Measurements from ENCODE around the gene GABRR1.

The GABRR1 gene

DNA sequence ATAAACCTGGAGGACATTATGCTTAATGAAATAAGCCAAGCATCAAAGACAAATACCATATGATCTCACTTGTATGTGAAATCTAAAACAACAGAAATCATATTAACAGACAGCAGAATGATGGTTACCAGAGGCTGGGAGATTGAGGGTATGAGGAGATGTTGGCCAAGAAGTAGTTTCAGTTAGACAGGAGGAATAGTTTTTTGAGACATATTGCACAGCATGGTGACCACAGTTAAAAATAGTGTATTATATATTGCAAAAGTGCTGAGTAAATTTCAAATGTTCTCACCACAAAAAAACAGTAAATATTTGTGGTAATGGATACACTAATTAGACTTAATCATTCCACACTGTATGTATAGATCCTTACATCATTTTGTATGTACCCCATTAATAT lies 1.8 kb downstream of the GABRR1 start:
- no peaks in the 10 kb centered on the region for H3K4me1 ChIP-seq (ENCODE audit: control insufficient read depth, low read length)
- no peaks in the 10 kb centered on the region for H3K36me3 ChIP-seq (ENCODE audit: control insufficient read depth, low read length)
- no peaks in the 10 kb centered on the region for H3K9me2 ChIP-seq (replicated peaks; ENCODE audit: control insufficient read depth, low read length)
- peaks cover 43% of the 10 kb centered on the region for H3K27me3 ChIP-seq (ENCODE audit: control insufficient read depth, low read length)
- no peak overlapping the region for H3K4me3 ChIP-seq (ENCODE audit: low read length)
- TF ChIP-seq, protein P1, sequence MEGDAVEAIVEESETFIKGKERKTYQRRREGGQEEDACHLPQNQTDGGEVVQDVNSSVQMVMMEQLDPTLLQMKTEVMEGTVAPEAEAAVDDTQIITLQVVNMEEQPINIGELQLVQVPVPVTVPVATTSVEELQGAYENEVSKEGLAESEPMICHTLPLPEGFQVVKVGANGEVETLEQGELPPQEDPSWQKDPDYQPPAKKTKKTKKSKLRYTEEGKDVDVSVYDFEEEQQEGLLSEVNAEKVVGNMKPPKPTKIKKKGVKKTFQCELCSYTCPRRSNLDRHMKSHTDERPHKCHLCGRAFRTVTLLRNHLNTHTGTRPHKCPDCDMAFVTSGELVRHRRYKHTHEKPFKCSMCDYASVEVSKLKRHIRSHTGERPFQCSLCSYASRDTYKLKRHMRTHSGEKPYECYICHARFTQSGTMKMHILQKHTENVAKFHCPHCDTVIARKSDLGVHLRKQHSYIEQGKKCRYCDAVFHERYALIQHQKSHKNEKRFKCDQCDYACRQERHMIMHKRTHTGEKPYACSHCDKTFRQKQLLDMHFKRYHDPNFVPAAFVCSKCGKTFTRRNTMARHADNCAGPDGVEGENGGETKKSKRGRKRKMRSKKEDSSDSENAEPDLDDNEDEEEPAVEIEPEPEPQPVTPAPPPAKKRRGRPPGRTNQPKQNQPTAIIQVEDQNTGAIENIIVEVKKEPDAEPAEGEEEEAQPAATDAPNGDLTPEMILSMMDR (IDR thresholded peaks at IDR 0.05; ENCODE audit: low read depth, low read length, poor library complexity, severe bottlenecking) = no peak
- TF ChIP-seq EZH2phosphoT487 (IDR thresholded peaks at IDR 0.05; ENCODE audit: borderline replicate concordance, low read length) = no peak
- H3K9me3 ChIP-seq (ENCODE audit: control insufficient read depth, insufficient read depth, low read length) = no peaks in the 10 kb centered on the region
- H3K79me2 ChIP-seq (ENCODE audit: control insufficient read depth, low read length) = no peaks in the 10 kb centered on the region
- H3F3A ChIP-seq (ENCODE audit: control insufficient read depth, insufficient read depth) = no peaks in the 10 kb centered on the region
- no peaks in the 10 kb centered on the region for H4K20me1 ChIP-seq (ENCODE audit: control insufficient read depth, insufficient read depth, low read depth, low read length)
- no peak overlapping the region for H3K27ac ChIP-seq (ENCODE audit: low read depth, low read length)
- H3K4me2 ChIP-seq (ENCODE audit: low read length) = no peak overlapping the region

- Histone ChIP-seq H3K27me3 (ENCODE audit: control insufficient read depth, low read length) (peaks cover 43% of the 10 kb centered on the region), H3F3A (ENCODE audit: control insufficient read depth, insufficient read depth) (no peaks in the 10 kb centered on the region), H4K20me1 (ENCODE audit: control insufficient read depth, insufficient read depth, low read depth, low read length) (no peaks in the 10 kb centered on the region), H3K36me3 (ENCODE audit: control insufficient read depth, low read length) (no peaks in the 10 kb centered on the region), H3K4me2 (ENCODE audit: low read length) (no peak overlapping the region), H3K9me2 (replicated peaks; ENCODE audit: control insufficient read depth, low read length) (no peaks in the 10 kb centered on the region), H3K9me3 (ENCODE audit: control insufficient read depth, insufficient read depth, low read length) (no peaks in the 10 kb centered on the region), H3K4me3 (ENCODE audit: low read length) (no peak overlapping the region), H3K4me1 (ENCODE audit: control insufficient read depth, low read length) (no peaks in the 10 kb centered on the region), H3K27ac (ENCODE audit: low read depth, low read length) (no peak overlapping the region), H3K79me2 (ENCODE audit: control insufficient read depth, low read length) (no peaks in the 10 kb centered on the region)
- no peak for TF ChIP-seq EZH2phosphoT487 (IDR thresholded peaks at IDR 0.05; ENCODE audit: borderline replicate concordance, low read length)
- TF ChIP-seq, protein P1 (IDR thresholded peaks at IDR 0.05; ENCODE audit: low read depth, low read length, poor library complexity, severe bottlenecking) = no peak
Measured at GRCh38 chr6:89214197-89214596, 3.0 kb downstream of the GABRR1 start.

- TF ChIP-seq, protein P1 (IDR thresholded peaks at IDR 0.05; ENCODE audit: low read depth, low read length, poor library complexity, severe bottlenecking) = no peak
- TF ChIP-seq EZH2phosphoT487 (IDR thresholded peaks at IDR 0.05; ENCODE audit: borderline replicate concordance, low read length) = no peak
- Histone ChIP-seq H4K20me1 (ENCODE audit: control insufficient read depth, insufficient read depth, low read depth, low read length) (no peaks in the 10 kb centered on the region), H3K79me2 (ENCODE audit: control insufficient read depth, low read length) (no peaks in the 10 kb centered on the region), H3K4me1 (ENCODE audit: control insufficient read depth, low read length) (no peaks in the 10 kb centered on the region), H3K9me3 (ENCODE audit: control insufficient read depth, insufficient read depth, low read length) (no peaks in the 10 kb centered on the region), H3K36me3 (ENCODE audit: control insufficient read depth, low read length) (no peaks in the 10 kb centered on the region), H3K9me2 (replicated peaks; ENCODE audit: control insufficient read depth, low read length) (no peaks in the 10 kb centered on the region), H3F3A (ENCODE audit: control insufficient read depth, insufficient read depth) (no peaks in the 10 kb centered on the region), H3K27me3 (ENCODE audit: control insufficient read depth, low read length) (peaks cover 35% of the 10 kb centered on the region), H3K27ac (ENCODE audit: low read depth, low read length) (no peak overlapping the region), H3K4me2 (ENCODE audit: low read length) (no peak overlapping the region), H3K4me3 (ENCODE audit: low read length) (no peak overlapping the region)
Measured at GRCh38 chr6:89212472-89212871, 4.7 kb downstream of the GABRR1 start.

- H4K20me1 ChIP-seq (ENCODE audit: control insufficient read depth, insufficient read depth, low read depth, low read length) = no peaks in the 10 kb centered on the region
- H3K36me3 ChIP-seq (ENCODE audit: control insufficient read depth, low read length) = no peaks in the 10 kb centered on the region
- H3K4me2 ChIP-seq (ENCODE audit: low read length) = no peak overlapping the region
- no peaks in the 10 kb centered on the region for H3K9me3 ChIP-seq (ENCODE audit: control insufficient read depth, insufficient read depth, low read length)
- no peaks in the 10 kb centered on the region for H3K9me2 ChIP-seq (replicated peaks; ENCODE audit: control insufficient read depth, low read length)
- H3K27ac ChIP-seq (ENCODE audit: low read depth, low read length) = no peak overlapping the region
- H3K4me3 ChIP-seq (ENCODE audit: low read length) = no peak overlapping the region
- H3K27me3 ChIP-seq (ENCODE audit: control insufficient read depth, low read length) = peaks cover 12% of the 10 kb centered on the region
- no peaks in the 10 kb centered on the region for H3K4me1 ChIP-seq (ENCODE audit: control insufficient read depth, low read length)
- H3F3A ChIP-seq (ENCODE audit: control insufficient read depth, insufficient read depth) = no peaks in the 10 kb centered on the region
- TF ChIP-seq, protein P1 (IDR thresholded peaks at IDR 0.05; ENCODE audit: low read depth, low read length, poor library complexity, severe bottlenecking) = no peak
- no peak for TF ChIP-seq EZH2phosphoT487 (IDR thresholded peaks at IDR 0.05; ENCODE audit: borderline replicate concordance, low read length)
- H3K79me2 ChIP-seq (ENCODE audit: control insufficient read depth, low read length) = no peaks in the 10 kb centered on the region
Measured at GRCh38 chr6:89209457-89209856, 7.7 kb downstream of the GABRR1 start.
